ENCODE data around the gene SFMBT2.
A peak's percentile ranks its signal among the peaks of the same experiment; 100 is the strongest.

Gene SFMBT2

GRCh38 chr10:7410862-7411670, at the start of gene SFMBT2:
TSS of gene SFMBT2 (minus strand) at chr10:7411034. CDS start at chr10:7381898, 29,136 bp downstream.
- peak; percentile 4 for TF ChIP-seq CTCF (IDR thresholded peaks at IDR 0.05; ENCODE audit: low read length, missing control alignments)
- peak; percentile 72 for DNase-seq (ENCODE audit: low read depth)
- H3K4me3 ChIP-seq (replicated peaks; ENCODE audit: low read depth, low read length): peak within 1 kb of the TSS; percentile 62

- TF ChIP-seq CTCF (IDR thresholded peaks at IDR 0.05; ENCODE audit: low read length, missing control alignments): no peak
- no peak overlapping the region for H3K4me3 ChIP-seq (replicated peaks; ENCODE audit: low read depth, low read length)
- no peak for DNase-seq (ENCODE audit: low read depth)
Observed at GRCh38 chr10:7460006-7460405, 49.2 kb upstream of the SFMBT2 start.

GRCh38 chr10:7458556-7458955, 47.7 kb upstream of the SFMBT2 start:
- no peak for TF ChIP-seq CTCF (IDR thresholded peaks at IDR 0.05; ENCODE audit: low read length, missing control alignments)
- DNase-seq (ENCODE audit: low read depth): peak; percentile 23
- no peak overlapping the region for H3K4me3 ChIP-seq (replicated peaks; ENCODE audit: low read depth, low read length)

GRCh38 chr10:7457478-7458316, 46.9 kb upstream of the SFMBT2 start:
- no peak for TF ChIP-seq CTCF (IDR thresholded peaks at IDR 0.05; ENCODE audit: low read length, missing control alignments)
- no peak for DNase-seq (ENCODE audit: low read depth)
- no peak overlapping the region for H3K4me3 ChIP-seq (replicated peaks; ENCODE audit: low read depth, low read length)

- DNase-seq (ENCODE audit: low read depth): no peak
- TF ChIP-seq CTCF (IDR thresholded peaks at IDR 0.05; ENCODE audit: low read length, missing control alignments): no peak
- H3K4me3 ChIP-seq (replicated peaks; ENCODE audit: low read depth, low read length): no peak overlapping the region
Observed at GRCh38 chr10:7449063-7449695, 38.3 kb upstream of the SFMBT2 start.

GRCh38 chr10:7445474-7446185, 34.8 kb upstream of the SFMBT2 start:
- no peak for DNase-seq (ENCODE audit: low read depth)
- H3K4me3 ChIP-seq (replicated peaks; ENCODE audit: low read depth, low read length): no peak overlapping the region
- no peak for TF ChIP-seq CTCF (IDR thresholded peaks at IDR 0.05; ENCODE audit: low read length, missing control alignments)

Data from fibroblast of pulmonary artery (primary cell).